Vagina (tissue), 2 donors: ENCODE results near the gene SERPINH1. TPM values are rescaled to one million over a fixed set of nuclear protein-coding genes. Genes with fewer than 3 reads are reported as not detected.

Experiments
- DNase-seq, 2 donors: peaks; one replicate each; pipeline ENCODE4 v3.0.0-alpha.2; 2017; ENCODE audit errors: extremely low spot score in 2 of 2
- H3K27ac ChIP-seq: fragments of 200-600 bp; sonication (generic); one replicate; pipeline ENCODE4 v1.5.1; 2019
- H3K27me3 ChIP-seq: fragments of 200-600 bp; sonication (generic); one replicate; pipeline ENCODE4 v1.5.1; 2019
- H3K36me3 ChIP-seq, 2 donors: fragments of 200-600 bp; sonication (generic); one replicate each; pipeline ENCODE4 v1.5.1; 2017 to 2019
- H3K4me1 ChIP-seq: fragments of 200-600 bp; sonication (generic); one replicate; pipeline ENCODE4 v1.5.1; 2019
- H3K4me3 ChIP-seq, 2 donors: fragments of 200-600 bp; sonication (generic); 1 replicate in 1 of 2; 2 replicates in 1 of 2; pipeline ENCODE4 v1.5.1; 2016 to 2019
- H3K9me3 ChIP-seq: fragments of 200-600 bp; sonication (generic); one replicate; pipeline ENCODE4 v1.5.1; 2019
- POLR2A ChIP-seq, 2 donors: fragments of 450-650 bp; IDR thresholded peaks; one replicate each; pipeline ENCODE4 v1.6.1; 2017; ENCODE audit warnings: antibody characterized with exemption in 2 of 2, mild to moderate bottlenecking in 2 of 2, moderate library complexity in 2 of 2
- POLR2AphosphoS5 ChIP-seq, 2 donors: sonication (generic); formaldehyde crosslinking; IDR thresholded peaks; one replicate each; pipeline ENCODE4 v1.9.0; 2017; ENCODE audit warnings: antibody characterized with exemption in 2 of 2, mild to moderate bottlenecking in 2 of 2, low read depth in 1 of 2; ENCODE audit not compliant: insufficient read depth in 1 of 2
- intact Hi-C: fragments of 100-400 bp; cut with DNase I; formaldehyde crosslinking; loops from one replicate; pipeline ENCODE4 v1.15.1; 2023
- total RNA-seq: library from RNA; depleted of rRNA; stranded (reverse); fragments of >200 nt; gene quantifications from one replicate; pipeline ENCODE4 v1.2.3, GENCODE V29; 2016
- TF ChIP-seq, protein P1 (sequence below), 3 experiments: fragments of 450-650 bp in 2 of 3; fragments of 200-600 bp in 1 of 3; sonication (generic) in 1 of 3; IDR thresholded peaks; one replicate each; pipeline ENCODE4 v1.5.1; 2017 to 2019; ENCODE audit warnings: antibody characterized with exemption in 3 of 3, mild to moderate bottlenecking in 2 of 3, moderate library complexity in 2 of 3

Gene SERPINH1
- total RNA-seq, 1 donor from 2014 or later = 257 TPM

DNA sequence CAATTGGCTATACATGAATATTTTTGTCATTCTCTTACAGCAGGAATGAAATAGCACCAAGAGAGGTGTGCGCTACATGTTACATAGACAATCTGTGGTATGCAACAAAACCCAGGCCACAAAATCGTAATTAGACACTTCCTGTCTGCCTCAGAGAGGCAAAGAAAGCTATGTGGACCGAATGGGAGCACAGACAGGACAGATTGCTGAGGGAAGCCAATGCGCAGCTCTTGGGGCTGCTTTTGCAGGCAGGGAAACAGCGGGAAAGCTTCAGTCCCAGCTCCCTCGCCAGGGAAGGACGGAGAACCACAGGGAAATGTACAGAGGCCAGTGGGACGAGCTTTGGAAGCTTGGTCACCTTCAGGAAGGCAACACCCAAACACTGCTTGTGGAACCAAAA, 40.9 kb downstream of the SERPINH1 start:
- no peaks in the 10 kb centered on the region for H3K27me3 ChIP-seq

DNA sequence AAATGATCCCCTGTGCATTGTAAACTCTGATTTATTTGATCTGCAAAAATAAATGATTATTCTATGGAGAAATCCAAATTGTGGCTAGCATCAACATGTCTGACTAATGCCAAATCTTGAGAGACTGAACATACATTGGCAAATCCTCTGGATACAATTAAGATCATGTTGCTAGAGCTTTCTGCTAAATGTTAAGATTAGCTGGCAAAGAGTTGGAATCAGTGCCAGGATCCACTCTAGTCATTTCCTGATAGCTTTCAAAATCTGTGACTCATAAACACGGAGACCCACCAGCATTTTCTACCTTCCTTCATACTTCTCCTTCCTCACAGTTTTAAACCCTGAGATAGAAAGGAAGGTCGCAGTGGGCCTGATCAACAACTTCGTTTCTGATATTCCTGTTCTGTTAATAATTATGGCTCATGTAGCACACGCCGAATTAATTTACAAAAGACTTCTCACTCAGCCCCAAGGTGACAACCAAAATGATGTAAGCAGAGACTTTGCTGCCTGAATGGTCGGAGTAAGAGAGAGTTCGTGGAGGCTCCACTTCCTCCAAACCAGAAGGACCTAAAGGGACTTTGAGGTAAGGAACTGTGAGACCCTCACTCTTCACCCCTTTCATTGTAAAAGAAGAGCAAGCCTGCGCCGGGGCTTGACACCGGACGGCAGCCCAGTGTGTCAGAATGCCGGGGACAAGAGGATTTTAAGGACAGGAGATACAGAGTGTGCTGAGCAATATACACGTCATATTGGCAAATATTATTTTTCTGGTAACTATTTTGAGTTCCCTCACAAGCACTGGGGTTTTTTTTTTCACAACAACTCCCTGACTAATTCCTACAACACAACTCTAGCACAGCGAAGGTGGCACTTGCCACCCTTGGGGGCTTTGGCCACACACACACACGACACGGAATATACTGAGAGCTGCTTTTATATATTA, 42.0 kb downstream of the SERPINH1 start:
- TF ChIP-seq, protein P1, sequence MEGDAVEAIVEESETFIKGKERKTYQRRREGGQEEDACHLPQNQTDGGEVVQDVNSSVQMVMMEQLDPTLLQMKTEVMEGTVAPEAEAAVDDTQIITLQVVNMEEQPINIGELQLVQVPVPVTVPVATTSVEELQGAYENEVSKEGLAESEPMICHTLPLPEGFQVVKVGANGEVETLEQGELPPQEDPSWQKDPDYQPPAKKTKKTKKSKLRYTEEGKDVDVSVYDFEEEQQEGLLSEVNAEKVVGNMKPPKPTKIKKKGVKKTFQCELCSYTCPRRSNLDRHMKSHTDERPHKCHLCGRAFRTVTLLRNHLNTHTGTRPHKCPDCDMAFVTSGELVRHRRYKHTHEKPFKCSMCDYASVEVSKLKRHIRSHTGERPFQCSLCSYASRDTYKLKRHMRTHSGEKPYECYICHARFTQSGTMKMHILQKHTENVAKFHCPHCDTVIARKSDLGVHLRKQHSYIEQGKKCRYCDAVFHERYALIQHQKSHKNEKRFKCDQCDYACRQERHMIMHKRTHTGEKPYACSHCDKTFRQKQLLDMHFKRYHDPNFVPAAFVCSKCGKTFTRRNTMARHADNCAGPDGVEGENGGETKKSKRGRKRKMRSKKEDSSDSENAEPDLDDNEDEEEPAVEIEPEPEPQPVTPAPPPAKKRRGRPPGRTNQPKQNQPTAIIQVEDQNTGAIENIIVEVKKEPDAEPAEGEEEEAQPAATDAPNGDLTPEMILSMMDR (IDR thresholded peaks at IDR 0.05) = no peak
- TF ChIP-seq POLR2AphosphoS5 (IDR thresholded peaks at IDR 0.05; ENCODE audit: insufficient read depth in 1 of 2, low read depth in 1 of 2) (no peak), POLR2A (IDR thresholded peaks at IDR 0.05) (no peak)
- DNase-seq = no peak
- no peak overlapping the region for H3K27ac ChIP-seq
- no peak overlapping the region for H3K4me3 ChIP-seq
- intact Hi-C loops = no loop called here
- H3K36me3 ChIP-seq = no peaks in the 10 kb centered on the region
- H3K27me3 ChIP-seq = no peaks in the 10 kb centered on the region
- H3K9me3 ChIP-seq = no peaks in the 10 kb centered on the region
- no peaks in the 10 kb centered on the region for H3K4me1 ChIP-seq

More for the DNA sequence above, 40.9 kb downstream of the SERPINH1 start:
- Histone ChIP-seq H3K36me3 (no peaks in the 10 kb centered on the region), H3K4me3 (no peak overlapping the region), H3K4me1 (no peaks in the 10 kb centered on the region), H3K27ac (no peak overlapping the region), H3K9me3 (no peaks in the 10 kb centered on the region)
- no peak for DNase-seq
- TF ChIP-seq POLR2AphosphoS5 (IDR thresholded peaks at IDR 0.05; ENCODE audit: insufficient read depth in 1 of 2, low read depth in 1 of 2) (no peak), POLR2A (IDR thresholded peaks at IDR 0.05) (no peak)
- TF ChIP-seq, protein P1 (IDR thresholded peaks at IDR 0.05) = no peak
- intact Hi-C loops = no loop called here

DNA sequence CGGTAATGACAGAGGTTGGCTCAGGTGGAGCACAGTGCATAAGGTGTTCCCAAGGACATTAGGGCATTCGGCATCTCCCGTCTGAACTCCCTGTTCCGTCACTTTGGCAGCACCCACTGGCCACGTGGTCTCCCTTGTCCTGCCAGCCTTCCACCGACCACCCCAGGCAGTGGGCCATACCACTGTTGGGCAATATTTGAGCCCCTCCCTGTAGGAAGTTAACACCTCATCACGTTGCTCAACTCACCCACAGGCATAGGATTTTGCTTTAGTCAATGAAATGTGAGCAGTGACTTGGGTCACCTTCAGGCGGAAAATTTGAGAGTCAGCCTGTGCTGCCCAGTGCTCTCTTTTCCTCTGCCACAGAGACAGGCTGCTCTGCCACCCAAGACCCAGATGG, 44.0 kb downstream of the SERPINH1 start:
- Histone ChIP-seq H3K36me3 (no peaks in the 10 kb centered on the region), H3K27ac (no peak overlapping the region), H3K4me1 (no peaks in the 10 kb centered on the region), H3K9me3 (no peaks in the 10 kb centered on the region), H3K4me3 (no peak overlapping the region), H3K27me3 (no peaks in the 10 kb centered on the region)
- TF ChIP-seq, protein P1 (IDR thresholded peaks at IDR 0.05) = no peak
- TF ChIP-seq POLR2AphosphoS5 (IDR thresholded peaks at IDR 0.05; ENCODE audit: insufficient read depth in 1 of 2, low read depth in 1 of 2) = no peak
- no peak for TF ChIP-seq POLR2A (IDR thresholded peaks at IDR 0.05)
- DNase-seq = no peak
- intact Hi-C loops = no loop called here

DNA sequence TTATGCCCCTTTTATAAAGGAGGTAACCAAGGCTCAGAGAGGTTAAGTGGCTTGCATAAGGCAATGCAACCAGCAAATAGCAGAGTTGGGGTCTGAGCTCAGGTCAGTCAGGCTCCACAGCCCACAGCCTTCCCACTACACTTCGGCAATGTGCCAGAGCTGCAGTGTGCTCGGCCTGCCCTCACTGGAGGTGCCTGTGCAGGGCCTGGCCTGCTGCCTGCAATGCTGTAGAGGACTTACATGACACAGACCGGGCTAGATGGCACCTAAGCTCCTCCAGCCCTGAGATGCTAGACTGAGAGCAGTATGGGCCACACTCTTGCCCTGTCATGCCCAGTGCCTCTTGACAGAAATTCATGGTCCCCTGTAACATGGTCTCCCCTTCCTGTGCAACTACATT, 49.8 kb downstream of the SERPINH1 start:
- Histone ChIP-seq H3K27ac (no peak overlapping the region), H3K27me3 (no peaks in the 10 kb centered on the region), H3K4me3 (no peak overlapping the region), H3K36me3 (no peaks in the 10 kb centered on the region), H3K9me3 (no peaks in the 10 kb centered on the region), H3K4me1 (no peaks in the 10 kb centered on the region)
- TF ChIP-seq POLR2AphosphoS5 (IDR thresholded peaks at IDR 0.05; ENCODE audit: insufficient read depth in 1 of 2, low read depth in 1 of 2) (no peak), POLR2A (IDR thresholded peaks at IDR 0.05) (no peak)
- TF ChIP-seq, protein P1 (IDR thresholded peaks at IDR 0.05) = no peak
- intact Hi-C loops = no loop called here
- no peak for DNase-seq

DNA sequence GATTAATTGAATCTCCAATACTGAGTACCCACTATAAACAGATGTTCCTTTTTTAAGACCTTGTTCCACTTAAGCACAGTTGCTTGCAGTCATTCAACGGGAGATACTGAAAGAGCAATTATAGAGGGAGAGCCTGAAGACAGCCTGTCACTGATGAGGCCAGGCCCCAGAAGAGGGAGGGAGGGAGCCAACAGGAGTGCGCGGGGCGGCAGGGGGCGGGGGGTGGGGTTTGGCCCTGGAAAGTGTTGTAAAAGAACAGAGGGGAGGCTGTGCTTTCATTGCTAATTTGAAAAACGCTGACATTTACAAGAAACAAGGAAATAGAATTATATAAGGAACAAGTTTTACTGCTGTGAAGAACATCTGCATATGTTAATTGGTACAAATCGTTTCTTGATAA, 53.7 kb downstream of the SERPINH1 start:
- H3K36me3 ChIP-seq = no peaks in the 10 kb centered on the region
- no peaks in the 10 kb centered on the region for H3K27me3 ChIP-seq
- no peak overlapping the region for H3K27ac ChIP-seq
- TF ChIP-seq, protein P1 (IDR thresholded peaks at IDR 0.05) = no peak
- TF ChIP-seq POLR2AphosphoS5 (IDR thresholded peaks at IDR 0.05; ENCODE audit: insufficient read depth in 1 of 2, low read depth in 1 of 2) (no peak), POLR2A (IDR thresholded peaks at IDR 0.05) (no peak)
- DNase-seq = no peak
- intact Hi-C loops = no loop called here
- no peaks in the 10 kb centered on the region for H3K4me1 ChIP-seq
- no peaks in the 10 kb centered on the region for H3K9me3 ChIP-seq
- no peak overlapping the region for H3K4me3 ChIP-seq
